ENCODE measurements around the gene APCDD1L. TPM values are rescaled to one million over a fixed set of nuclear protein-coding genes. Genes with fewer than 3 reads are reported as not detected.

APCDD1L gene
- total RNA-seq, 1 experiment from 2014 or later: not detected

DNA sequence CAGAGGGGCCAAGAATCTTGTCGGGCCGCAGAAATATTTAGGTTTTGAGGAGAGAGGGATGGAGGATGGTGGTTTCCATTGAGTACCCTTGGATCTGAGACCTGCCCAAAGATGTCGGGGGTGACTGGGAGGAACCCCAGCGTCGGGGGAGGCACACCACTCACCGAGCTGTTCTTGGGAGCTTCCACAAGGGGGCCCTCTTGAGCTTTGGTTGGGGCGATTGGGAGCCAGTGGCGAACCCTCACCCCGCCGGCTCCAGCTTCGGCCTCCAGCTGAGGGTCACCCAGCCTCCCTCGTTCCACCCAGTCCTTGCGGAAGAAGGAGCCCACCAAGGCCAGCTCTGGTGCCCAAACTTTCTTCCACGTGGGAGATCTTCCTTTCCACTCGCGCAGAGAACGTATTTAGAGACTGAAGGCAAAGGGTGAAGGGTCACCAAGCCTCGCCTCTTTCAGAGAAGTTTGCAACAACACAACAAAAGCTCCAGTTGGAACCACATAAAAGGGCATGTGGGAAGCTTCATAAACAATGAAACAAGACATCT is 33.6 kb downstream of the APCDD1L start:
- Histone ChIP-seq H3K9me3 (ENCODE audit: low read length) (peaks cover 5% of the 10 kb centered on the region), H3K27me3 (ENCODE audit: low read length) (no peaks in the 10 kb centered on the region), H2AFZ (ENCODE audit: low read length) (no peak overlapping the region), H3K4me2 (ENCODE audit: low read depth, low read length, poor library complexity, severe bottlenecking) (no peak overlapping the region), H4K20me1 (ENCODE audit: insufficient read depth, low read depth, low read length) (no peaks in the 10 kb centered on the region; the same call in 1 of the 2 replicates), H3K36me3 (ENCODE audit: insufficient read depth, low read length) (0 out of 2 replicates have a peak, but pooled peaks cover 4% of the 10 kb centered on the region), H3K9me2 (replicated peaks; ENCODE audit: insufficient read depth, low read length) (no peaks in the 10 kb centered on the region), H3K4me3 (ENCODE audit: low read length) (no peak overlapping the region), H3K9ac (ENCODE audit: low read length) (no peak overlapping the region), H3K79me2 (ENCODE audit: low read length) (no peaks in the 10 kb centered on the region), H3K27ac (ENCODE audit: low read length) (no peak overlapping the region), H3K4me1 (ENCODE audit: low read length) (peaks cover 2% of the 10 kb centered on the region; the same call in 1 of the 2 replicates)
- peak; percentile 90 for DNase-seq

DNA sequence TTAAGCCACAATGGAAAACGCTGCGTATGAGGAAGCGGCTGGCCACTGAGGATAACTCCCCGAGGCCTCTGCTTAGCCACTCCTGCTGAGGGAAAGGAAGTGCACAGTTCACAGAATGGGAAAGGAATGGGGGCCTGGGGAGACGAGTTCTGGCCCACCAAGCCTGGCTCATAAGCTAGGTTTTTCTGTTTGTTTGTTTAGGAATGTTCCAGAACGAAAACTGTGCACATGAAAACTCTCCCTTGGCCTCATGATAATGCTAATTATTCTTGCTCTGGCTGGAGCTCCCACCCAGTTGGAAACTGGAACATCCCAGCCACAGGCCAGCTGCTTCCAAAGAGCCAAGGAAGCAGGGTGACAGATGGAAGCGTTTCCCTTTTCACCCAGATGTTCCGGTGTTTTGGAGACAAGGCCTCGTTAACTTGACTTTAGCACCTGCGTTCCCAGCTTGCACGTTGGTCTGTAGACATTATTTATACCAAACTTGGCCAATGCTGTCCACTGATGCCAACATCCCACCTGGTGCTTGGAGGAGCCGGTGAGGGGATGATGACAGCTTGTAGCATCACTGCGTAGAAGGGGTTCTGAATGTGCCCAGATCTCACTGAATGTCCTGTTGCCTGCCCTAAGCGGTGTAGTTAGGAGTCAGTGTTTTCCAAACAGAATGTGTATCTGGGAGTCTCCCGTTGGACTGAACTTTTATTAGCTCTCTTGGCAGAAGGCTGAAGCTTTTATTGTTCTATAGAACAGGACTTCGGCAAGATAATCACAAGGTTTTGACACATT is 34.5 kb downstream of the APCDD1L start:
- DNase-seq: no peak
- Histone ChIP-seq H3K9me2 (replicated peaks; ENCODE audit: insufficient read depth, low read length) (no peaks in the 10 kb centered on the region), H2AFZ (ENCODE audit: low read length) (no peak overlapping the region), H3K9me3 (ENCODE audit: low read length) (no peaks in the 10 kb centered on the region), H3K27ac (ENCODE audit: low read length) (no peak overlapping the region), H3K4me2 (ENCODE audit: low read depth, low read length, poor library complexity, severe bottlenecking) (no peak overlapping the region), H3K27me3 (ENCODE audit: low read length) (no peaks in the 10 kb centered on the region), H3K4me3 (ENCODE audit: low read length) (no peak overlapping the region), H3K79me2 (ENCODE audit: low read length) (no peaks in the 10 kb centered on the region), H3K4me1 (ENCODE audit: low read length) (peaks cover 2% of the 10 kb centered on the region; the same call in 1 of the 2 replicates), H3K9ac (ENCODE audit: low read length) (no peak overlapping the region), H4K20me1 (ENCODE audit: insufficient read depth, low read depth, low read length) (no peaks in the 10 kb centered on the region; the same call in 1 of the 2 replicates), H3K36me3 (ENCODE audit: insufficient read depth, low read length) (no peaks in the 10 kb centered on the region)

DNA sequence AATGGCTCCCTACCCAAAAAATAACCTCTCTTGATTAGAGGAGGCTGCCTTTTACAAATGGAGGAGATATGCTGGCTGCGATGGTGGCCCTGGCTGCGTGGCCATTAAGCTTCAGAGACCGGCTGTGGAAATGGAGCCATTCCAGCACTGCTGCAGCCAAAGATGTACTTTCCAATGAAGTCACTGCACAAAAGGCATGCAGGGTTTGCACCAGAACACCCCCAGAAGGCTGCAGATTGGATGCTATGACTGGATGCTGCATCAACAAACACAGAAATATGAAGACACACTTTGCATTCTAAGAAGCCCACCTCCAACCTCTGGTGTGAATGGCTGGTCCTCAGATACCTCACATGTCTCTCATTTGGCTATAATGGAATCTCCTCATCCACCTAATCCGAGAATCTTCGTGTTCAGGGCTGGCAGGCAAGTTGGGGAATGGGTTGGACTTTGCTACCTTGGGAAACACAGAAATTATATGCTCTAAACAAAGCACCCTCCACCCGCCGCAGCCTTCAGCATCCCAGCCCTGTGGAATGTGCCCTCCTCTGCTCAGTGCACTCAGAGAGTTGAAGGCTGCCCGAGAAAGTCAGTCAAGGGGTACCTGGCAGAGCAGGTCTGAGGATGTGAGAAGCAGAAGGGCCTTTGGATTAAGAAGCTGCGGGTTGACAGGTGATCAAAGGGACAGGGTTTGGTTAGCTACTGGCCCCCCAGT is 35.3 kb downstream of the APCDD1L start:
- Histone ChIP-seq H4K20me1 (ENCODE audit: insufficient read depth, low read depth, low read length) (no peaks in the 10 kb centered on the region; the same call in 1 of the 2 replicates), H3K4me2 (ENCODE audit: low read depth, low read length, poor library complexity, severe bottlenecking) (no peak overlapping the region), H3K36me3 (ENCODE audit: insufficient read depth, low read length) (no peaks in the 10 kb centered on the region), H2AFZ (ENCODE audit: low read length) (no peak overlapping the region), H3K9ac (ENCODE audit: low read length) (no peak overlapping the region), H3K27me3 (ENCODE audit: low read length) (no peaks in the 10 kb centered on the region), H3K4me1 (ENCODE audit: low read length) (peaks cover 2% of the 10 kb centered on the region; the same call in 1 of the 2 replicates), H3K27ac (ENCODE audit: low read length) (no peak overlapping the region), H3K79me2 (ENCODE audit: low read length) (no peaks in the 10 kb centered on the region), H3K9me3 (ENCODE audit: low read length) (no peaks in the 10 kb centered on the region), H3K4me3 (ENCODE audit: low read length) (no peak overlapping the region), H3K9me2 (replicated peaks; ENCODE audit: insufficient read depth, low read length) (no peaks in the 10 kb centered on the region)
- DNase-seq: no peak

- Histone ChIP-seq H3K9me2 (replicated peaks; ENCODE audit: insufficient read depth, low read length) (no peaks in the 10 kb centered on the region), H3K36me3 (ENCODE audit: insufficient read depth, low read length) (no peaks in the 10 kb centered on the region), H3K9me3 (ENCODE audit: low read length) (no peaks in the 10 kb centered on the region), H3K4me1 (ENCODE audit: low read length) (peaks cover 2% of the 10 kb centered on the region; the same call in 1 of the 2 replicates), H3K4me2 (ENCODE audit: low read depth, low read length, poor library complexity, severe bottlenecking) (no peak overlapping the region), H4K20me1 (ENCODE audit: insufficient read depth, low read depth, low read length) (no peaks in the 10 kb centered on the region; the same call in 1 of the 2 replicates), H2AFZ (ENCODE audit: low read length) (no peak overlapping the region), H3K27me3 (ENCODE audit: low read length) (no peaks in the 10 kb centered on the region), H3K4me3 (ENCODE audit: low read length) (no peak overlapping the region), H3K79me2 (ENCODE audit: low read length) (no peaks in the 10 kb centered on the region), H3K9ac (ENCODE audit: low read length) (no peak overlapping the region), H3K27ac (ENCODE audit: low read length) (no peak overlapping the region)
- no peak for DNase-seq
Measured at GRCh38 chr20:58478141-58478805, 36.9 kb downstream of the APCDD1L start.

GRCh38 chr20:58475466-58475865 is 39.7 kb downstream of the APCDD1L start:
- Histone ChIP-seq H3K36me3 (ENCODE audit: insufficient read depth, low read length) (no peaks in the 10 kb centered on the region), H3K9ac (ENCODE audit: low read length) (no peak overlapping the region), H2AFZ (ENCODE audit: low read length) (no peak overlapping the region), H3K9me3 (ENCODE audit: low read length) (no peaks in the 10 kb centered on the region), H3K4me1 (ENCODE audit: low read length) (no peaks in the 10 kb centered on the region), H3K9me2 (replicated peaks; ENCODE audit: insufficient read depth, low read length) (no peaks in the 10 kb centered on the region), H3K27ac (ENCODE audit: low read length) (no peak overlapping the region), H3K4me2 (ENCODE audit: low read depth, low read length, poor library complexity, severe bottlenecking) (no peak overlapping the region), H4K20me1 (ENCODE audit: insufficient read depth, low read depth, low read length) (no peaks in the 10 kb centered on the region), H3K27me3 (ENCODE audit: low read length) (no peaks in the 10 kb centered on the region), H3K79me2 (ENCODE audit: low read length) (no peaks in the 10 kb centered on the region), H3K4me3 (ENCODE audit: low read length) (no peak overlapping the region)
- no peak for DNase-seq

DNA sequence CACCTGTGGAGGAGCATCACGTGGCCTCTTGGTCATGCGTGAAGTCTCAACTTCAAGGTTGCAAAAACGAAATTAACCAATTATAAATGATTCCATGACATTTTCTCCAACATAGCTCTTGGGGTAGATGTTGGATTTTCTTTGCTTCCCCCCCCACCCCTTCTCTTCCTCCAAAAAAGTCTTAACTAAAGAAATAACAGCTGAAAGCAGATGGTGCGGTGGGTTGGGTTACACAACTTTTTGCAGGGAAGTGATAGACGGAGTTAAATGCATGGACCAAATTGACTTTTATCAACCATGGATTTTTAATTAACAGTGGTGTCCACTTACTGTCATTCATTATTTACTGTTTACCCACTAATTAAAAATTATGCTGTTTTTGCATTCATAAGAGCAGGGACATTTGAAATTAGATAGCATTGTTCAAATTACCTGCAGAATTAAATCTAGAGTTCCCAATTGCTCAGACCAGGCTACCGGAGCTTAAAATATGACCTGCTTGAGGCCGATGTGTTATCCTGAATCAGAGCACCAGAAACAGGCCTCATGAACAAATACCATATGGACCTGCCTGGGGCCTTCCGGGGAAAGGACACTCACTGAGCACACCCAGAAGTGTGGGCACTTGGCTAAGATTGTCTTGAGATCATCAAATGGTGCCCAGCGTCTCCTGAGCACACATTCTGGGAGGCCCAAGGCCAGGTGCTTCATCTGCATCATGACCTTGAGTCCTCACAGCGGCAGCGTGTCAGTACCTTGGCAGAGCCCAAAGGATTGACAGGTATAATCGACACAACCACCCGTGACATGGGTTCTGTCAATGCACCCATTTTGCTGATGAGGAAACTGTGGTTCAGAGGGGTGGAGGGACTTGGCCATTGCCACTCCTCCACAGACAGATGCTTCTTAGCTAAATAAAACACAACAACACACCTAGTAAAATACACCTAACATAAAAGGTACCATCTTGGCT is 41.5 kb downstream of the APCDD1L start:
- H4K20me1 ChIP-seq (ENCODE audit: insufficient read depth, low read depth, low read length): no peaks in the 10 kb centered on the region
- no peaks in the 10 kb centered on the region for H3K27me3 ChIP-seq (ENCODE audit: low read length)
- no peaks in the 10 kb centered on the region for H3K9me3 ChIP-seq (ENCODE audit: low read length)
- no peak overlapping the region for H3K4me2 ChIP-seq (ENCODE audit: low read depth, low read length, poor library complexity, severe bottlenecking)
- no peak for DNase-seq
- no peaks in the 10 kb centered on the region for H3K4me1 ChIP-seq (ENCODE audit: low read length)
- no peaks in the 10 kb centered on the region for H3K36me3 ChIP-seq (ENCODE audit: insufficient read depth, low read length)
- no peaks in the 10 kb centered on the region for H3K79me2 ChIP-seq (ENCODE audit: low read length)
- H3K4me3 ChIP-seq (ENCODE audit: low read length): no peak overlapping the region
- H3K9me2 ChIP-seq (replicated peaks; ENCODE audit: insufficient read depth, low read length): no peaks in the 10 kb centered on the region
- no peak overlapping the region for H3K27ac ChIP-seq (ENCODE audit: low read length)
- H2AFZ ChIP-seq (ENCODE audit: low read length): no peak overlapping the region
- no peak overlapping the region for H3K9ac ChIP-seq (ENCODE audit: low read length)

DNA sequence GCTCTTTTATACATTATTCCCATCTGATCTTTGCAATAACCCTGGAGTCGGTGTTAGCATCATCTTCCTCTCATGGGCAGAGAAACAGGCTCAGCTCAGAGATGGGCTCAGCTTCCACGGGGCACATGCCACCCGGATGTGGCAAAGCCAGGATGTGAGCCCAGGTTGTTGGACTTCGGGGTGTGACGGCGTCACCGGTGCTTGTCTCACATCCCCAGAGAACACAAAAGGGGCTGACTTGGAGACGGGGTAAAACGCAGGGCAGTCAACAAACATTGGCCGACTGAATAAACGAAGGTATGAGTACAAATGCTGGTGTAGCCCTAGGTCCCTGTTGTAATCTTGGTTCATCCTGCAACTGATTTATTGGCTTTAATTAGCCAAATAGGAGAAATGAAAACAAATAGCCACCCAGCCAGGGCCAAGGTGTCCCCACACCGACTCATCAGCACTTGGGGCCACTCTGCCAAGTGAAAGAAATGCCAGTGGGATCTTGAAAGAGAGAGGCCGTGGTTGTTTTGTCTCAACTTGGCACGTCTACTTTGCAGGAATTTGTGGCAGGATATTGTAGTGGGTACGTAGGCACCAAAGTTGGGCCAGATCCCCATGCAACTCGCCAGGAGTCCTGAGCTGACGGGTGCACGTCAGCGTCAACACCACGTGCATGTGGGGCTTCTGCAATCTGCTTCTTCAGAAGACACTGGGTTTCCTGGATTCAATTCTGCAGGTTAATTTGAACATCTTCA is 42.8 kb downstream of the APCDD1L start:
- no peaks in the 10 kb centered on the region for H3K4me1 ChIP-seq (ENCODE audit: low read length)
- H3K27me3 ChIP-seq (ENCODE audit: low read length): no peaks in the 10 kb centered on the region
- no peak overlapping the region for H3K4me3 ChIP-seq (ENCODE audit: low read length)
- no peaks in the 10 kb centered on the region for H3K9me2 ChIP-seq (replicated peaks; ENCODE audit: insufficient read depth, low read length)
- no peak overlapping the region for H3K27ac ChIP-seq (ENCODE audit: low read length)
- H3K36me3 ChIP-seq (ENCODE audit: insufficient read depth, low read length): no peaks in the 10 kb centered on the region
- no peak overlapping the region for H2AFZ ChIP-seq (ENCODE audit: low read length)
- H3K9me3 ChIP-seq (ENCODE audit: low read length): no peaks in the 10 kb centered on the region
- no peak for DNase-seq
- H4K20me1 ChIP-seq (ENCODE audit: insufficient read depth, low read depth, low read length): no peaks in the 10 kb centered on the region
- no peaks in the 10 kb centered on the region for H3K79me2 ChIP-seq (ENCODE audit: low read length)
- no peak overlapping the region for H3K9ac ChIP-seq (ENCODE audit: low read length)
- H3K4me2 ChIP-seq (ENCODE audit: low read depth, low read length, poor library complexity, severe bottlenecking): no peak overlapping the region

Data from Karpas-422 (cell line).